Measurements from ENCODE around the gene NRDC.
"Not testable (repeated sequence)": the region's sequence is repeated elsewhere in the genome, so short reads cannot be mapped to it uniquely, and the experiment has no call there.

Gene NRDC

GRCh38 chr1:51877434-51878307 lies 856 bp downstream of the NRDC start:
- peak overlapping the region; percentile 86 for H2AFZ ChIP-seq (ENCODE audit: low read length)
- H3K4me1 ChIP-seq (ENCODE audit: insufficient read depth, low read length, poor library complexity, severe bottlenecking) = peaks cover 43% of the 10 kb centered on the region
- H3K4me3 ChIP-seq (ENCODE audit: low read length, poor library complexity, severe bottlenecking) = peak overlapping the region; percentile 93
- TF ChIP-seq EZH2phosphoT487 (IDR thresholded peaks at IDR 0.05; ENCODE audit: borderline replicate concordance) (no peak), CTCF (conservative IDR thresholded peaks at IDR 0.05; ENCODE audit: low read length) (no peak)
- H3F3A ChIP-seq (ENCODE audit: low read depth) = no peaks in the 10 kb centered on the region
- no peaks in the 10 kb centered on the region for H3K9me2 ChIP-seq (replicated peaks; ENCODE audit: low read depth, low read length)
- H3K79me2 ChIP-seq (ENCODE audit: insufficient read depth, low read length) = peaks cover 56% of the 10 kb centered on the region
- H3K9ac ChIP-seq (ENCODE audit: low read depth, low read length, poor library complexity, severe bottlenecking) = peak overlapping the region; percentile 95
- peaks cover 37% of the 10 kb centered on the region for H4K20me1 ChIP-seq (ENCODE audit: insufficient read depth, low read length, poor library complexity, severe bottlenecking)
- no peaks in the 10 kb centered on the region for H3K9me3 ChIP-seq (ENCODE audit: insufficient read depth, low read depth, low read length)
- H3K36me3 ChIP-seq (ENCODE audit: insufficient read depth, low read length) = no peaks in the 10 kb centered on the region
- peak overlapping the region; percentile 93 for H3K4me2 ChIP-seq (ENCODE audit: low read depth, low read length, poor library complexity, severe bottlenecking)
- H3K27me3 ChIP-seq (ENCODE audit: insufficient read depth, low read length, poor library complexity, severe bottlenecking) = peaks cover 24% of the 10 kb centered on the region

GRCh38 chr1:51875836-51876235 lies 2.7 kb downstream of the NRDC start:
- H3K36me3 ChIP-seq (ENCODE audit: insufficient read depth, low read length) = no peaks in the 10 kb centered on the region
- peaks cover 47% of the 10 kb centered on the region for H3K4me1 ChIP-seq (ENCODE audit: insufficient read depth, low read length, poor library complexity, severe bottlenecking)
- TF ChIP-seq EZH2phosphoT487 (IDR thresholded peaks at IDR 0.05; ENCODE audit: borderline replicate concordance) (no peak), CTCF (conservative IDR thresholded peaks at IDR 0.05; ENCODE audit: low read length) (no peak)
- no peaks in the 10 kb centered on the region for H3K9me3 ChIP-seq (ENCODE audit: insufficient read depth, low read depth, low read length)
- peaks cover 6% of the 10 kb centered on the region for H3K27me3 ChIP-seq (ENCODE audit: insufficient read depth, low read length, poor library complexity, severe bottlenecking)
- peaks cover 37% of the 10 kb centered on the region for H4K20me1 ChIP-seq (ENCODE audit: insufficient read depth, low read length, poor library complexity, severe bottlenecking)
- H2AFZ ChIP-seq (ENCODE audit: low read length) = no peak overlapping the region
- H3F3A ChIP-seq (ENCODE audit: low read depth) = no peaks in the 10 kb centered on the region
- H3K79me2 ChIP-seq (ENCODE audit: insufficient read depth, low read length) = peaks cover 74% of the 10 kb centered on the region
- peak overlapping the region; percentile 93 for H3K4me3 ChIP-seq (ENCODE audit: low read length, poor library complexity, severe bottlenecking)
- peak overlapping the region; percentile 93 for H3K4me2 ChIP-seq (ENCODE audit: low read depth, low read length, poor library complexity, severe bottlenecking)
- H3K9me2 ChIP-seq (replicated peaks; ENCODE audit: low read depth, low read length) = no peaks in the 10 kb centered on the region
- H3K9ac ChIP-seq (ENCODE audit: low read depth, low read length, poor library complexity, severe bottlenecking) = peak overlapping the region; percentile 95

- peaks cover 39% of the 10 kb centered on the region for H4K20me1 ChIP-seq (ENCODE audit: insufficient read depth, low read length, poor library complexity, severe bottlenecking)
- no peaks in the 10 kb centered on the region for H3K9me2 ChIP-seq (replicated peaks; ENCODE audit: low read depth, low read length)
- no peak overlapping the region for H2AFZ ChIP-seq (ENCODE audit: low read length)
- H3K9me3 ChIP-seq (ENCODE audit: insufficient read depth, low read depth, low read length) = no peaks in the 10 kb centered on the region
- H3K79me2 ChIP-seq (ENCODE audit: insufficient read depth, low read length) = peaks cover 77% of the 10 kb centered on the region
- H3K4me3 ChIP-seq (ENCODE audit: low read length, poor library complexity, severe bottlenecking) = peak overlapping the region; percentile 93
- peaks cover 50% of the 10 kb centered on the region for H3K4me1 ChIP-seq (ENCODE audit: insufficient read depth, low read length, poor library complexity, severe bottlenecking)
- peaks cover under 1% of the 10 kb centered on the region for H3K27me3 ChIP-seq (ENCODE audit: insufficient read depth, low read length, poor library complexity, severe bottlenecking)
- H3K36me3 ChIP-seq (ENCODE audit: insufficient read depth, low read length) = no peaks in the 10 kb centered on the region
- peak overlapping the region; percentile 93 for H3K4me2 ChIP-seq (ENCODE audit: low read depth, low read length, poor library complexity, severe bottlenecking)
- H3F3A ChIP-seq (ENCODE audit: low read depth) = no peaks in the 10 kb centered on the region
- peak overlapping the region; percentile 95 for H3K9ac ChIP-seq (ENCODE audit: low read depth, low read length, poor library complexity, severe bottlenecking)
- TF ChIP-seq EZH2phosphoT487 (IDR thresholded peaks at IDR 0.05; ENCODE audit: borderline replicate concordance) = no peak
- TF ChIP-seq CTCF (conservative IDR thresholded peaks at IDR 0.05; ENCODE audit: low read length) = no peak
Measured at GRCh38 chr1:51875291-51875772, 3.2 kb downstream of the NRDC start.

- not testable (repeated sequence) for H3K9me2 ChIP-seq (replicated peaks; ENCODE audit: low read depth, low read length); H3K9me3 ChIP-seq (ENCODE audit: insufficient read depth, low read depth, low read length); H3F3A ChIP-seq (ENCODE audit: low read depth); H3K36me3 ChIP-seq (ENCODE audit: insufficient read depth, low read length); H2AFZ ChIP-seq (ENCODE audit: low read length); H3K27me3 ChIP-seq (ENCODE audit: insufficient read depth, low read length, poor library complexity, severe bottlenecking)
- Histone ChIP-seq H3K4me2 (ENCODE audit: low read depth, low read length, poor library complexity, severe bottlenecking) (peak overlapping the region; percentile 93), H3K79me2 (ENCODE audit: insufficient read depth, low read length) (peaks cover 93% of the 10 kb centered on the region), H3K9ac (ENCODE audit: low read depth, low read length, poor library complexity, severe bottlenecking) (peak overlapping the region; percentile 21), H3K4me1 (ENCODE audit: insufficient read depth, low read length, poor library complexity, severe bottlenecking) (peaks cover 51% of the 10 kb centered on the region), H3K4me3 (ENCODE audit: low read length, poor library complexity, severe bottlenecking) (peak overlapping the region; percentile 41), H4K20me1 (ENCODE audit: insufficient read depth, low read length, poor library complexity, severe bottlenecking) (peaks cover 46% of the 10 kb centered on the region)
Measured at GRCh38 chr1:51873270-51873669, 5.3 kb downstream of the NRDC start.
